Panc1 (cell line): ENCODE results near the gene LRGUK. TPM values are rescaled to one million over a fixed set of nuclear protein-coding genes. Genes with fewer than 3 reads are reported as not detected.

Experiments
- ATAC-seq: fragments of 200-7000 bp; cut with Tn5 transposase; 2 replicates; pipeline ENCODE4 v1.9.1; 2020; ENCODE audit warnings: mild to moderate bottlenecking, moderate library complexity
- BruUV-seq: library from RNA; stranded (reverse); fragments of 400-500 nt; replicated peaks from 2 replicates; lab custom pipeline; 2021; lab: Mats Ljungman, UMichigan
- CTCF ChIA-PET: fragments of 300-600 bp; sonication (Branson Sonifier 250); formaldehyde crosslinking; loops from one replicate; lab custom pipeline; 2022; ENCODE audit warnings: antibody characterized with exemption; lab: Charles Lee
- POLR2A ChIA-PET: fragments of 300-600 bp; sonication (Branson Sonifier 250); formaldehyde crosslinking; loops from one replicate; lab custom pipeline; 2022; ENCODE audit warnings: antibody characterized with exemption; lab: Charles Lee
- DNase-seq: peaks from one replicate; pipeline ENCODE4 v3.0.0-alpha.2; 2010; ENCODE audit warnings: low read depth, low spot score
- H3K27ac ChIP-seq: 2 replicates; pipeline ENCODE4 v1.5.1; 2011; ENCODE audit warnings: mild to moderate bottlenecking, low read length, inconsistent platforms
- H3K27me3 ChIP-seq: fragments of 200-500 bp; sonication (Bioruptor generic); 2 replicates; pipeline ENCODE4 v1.6.0; 2014; ENCODE audit warnings: low read length, inconsistent platforms; ENCODE audit not compliant: control insufficient read depth, insufficient read depth
- H3K36me3 ChIP-seq: fragments of 200-500 bp; sonication (Bioruptor generic); 2 replicates; pipeline ENCODE4 v1.5.1; 2014; ENCODE audit warnings: inconsistent platforms, mild to moderate bottlenecking, low read length, moderate library complexity; ENCODE audit not compliant: control insufficient read depth, insufficient read depth
- H3K4me1 ChIP-seq: 2 replicates; pipeline ENCODE4 v1.5.1; 2011; ENCODE audit warnings: inconsistent platforms, mild to moderate bottlenecking, low read length, moderate library complexity; ENCODE audit not compliant: control insufficient read depth, insufficient read depth
- H3K4me3 ChIP-seq, 2 experiments: 2 replicates each; pipeline ENCODE4 v1.5.1; 2011 to 2012; ENCODE audit warnings: low read depth in 2 of 2, low read length in 2 of 2, mild to moderate bottlenecking in 2 of 2, inconsistent platforms in 1 of 2, moderate library complexity in 1 of 2
- H3K9me3 ChIP-seq: fragments of 200-500 bp; sonication (Bioruptor generic); 2 replicates; pipeline ENCODE4 v1.5.1; 2014; ENCODE audit warnings: low read depth, mild to moderate bottlenecking, inconsistent platforms, low read length, moderate library complexity; ENCODE audit not compliant: control insufficient read depth, insufficient read depth
- POLR2AphosphoS5 ChIP-seq: IDR thresholded peaks from 2 replicates; pipeline ENCODE4 v1.6.1; 2012; ENCODE audit warnings: mild to moderate bottlenecking, low read depth, low read length, moderate library complexity
- SIN3A ChIP-seq: IDR thresholded peaks from 2 replicates; pipeline ENCODE4 v1.6.1; 2012; ENCODE audit warnings: low read depth, mild to moderate bottlenecking, low read length, moderate library complexity, borderline replicate concordance; ENCODE audit not compliant: insufficient read depth
- TCF7L2 ChIP-seq: IDR thresholded peaks from 2 replicates; pipeline ENCODE4 v1.6.1; 2011; ENCODE audit warnings: mild to moderate bottlenecking, low read depth, low read length, inconsistent platforms
- in situ Hi-C: cut with HindIII; loops from 2 replicates; pipeline ENCODE4 v1.10.0; 2016; ENCODE audit warnings: low sequenced_read_pairs, low pct_unique_long_range_greater_than_20kb
- intact Hi-C: fragments of 100-400 bp; cut with micrococcal nuclease; formaldehyde crosslinking; loops from one replicate; pipeline ENCODE4 v1.10.0; 2022; ENCODE audit not compliant: unreplicated experiment
- total RNA-seq: library from RNA; stranded (reverse); gene quantifications from one replicate; pipeline ENCODE4 v1.2.1, GENCODE V29; 2021; ENCODE audit not compliant: unreplicated experiment
- TF ChIP-seq, protein P1 (sequence below): fragments of 450-650 bp; IDR thresholded peaks from 2 replicates; pipeline ENCODE4 v1.5.1; 2017; ENCODE audit warnings: mild to moderate bottlenecking
- TF ChIP-seq, protein P2 (sequence below), 2 experiments: IDR thresholded peaks; 2 replicates each; pipeline ENCODE4 v1.6.1; 2011 to 2012; ENCODE audit warnings: low read depth in 2 of 2, control low read depth in 1 of 2, low read length in 1 of 2, mild to moderate bottlenecking in 1 of 2, moderate library complexity in 1 of 2; ENCODE audit not compliant: insufficient read depth in 1 of 2

The LRGUK gene
- total RNA-seq, 1 experiment from 2014 or later = 0.23 TPM

GRCh38 chr7:134278502-134279153, 151.5 kb downstream of the LRGUK start:
- H3K27me3 ChIP-seq = peaks cover 2% of the 10 kb centered on the region
- in situ Hi-C loops (no loop called here), intact Hi-C loops (no loop called here)
- no peaks in the 10 kb centered on the region for H3K9me3 ChIP-seq
- H3K4me1 ChIP-seq = no peaks in the 10 kb centered on the region
- DNase-seq = no peak
- H3K4me3 ChIP-seq = no peak overlapping the region
- POLR2A ChIA-PET = no interaction called here
- H3K27ac ChIP-seq = no peak overlapping the region
- H3K36me3 ChIP-seq = no peaks in the 10 kb centered on the region
- ATAC-seq = no peak
- no TSS peak for BruUV-seq
- CTCF ChIA-PET = no interaction called here
- TF ChIP-seq, protein P1, sequence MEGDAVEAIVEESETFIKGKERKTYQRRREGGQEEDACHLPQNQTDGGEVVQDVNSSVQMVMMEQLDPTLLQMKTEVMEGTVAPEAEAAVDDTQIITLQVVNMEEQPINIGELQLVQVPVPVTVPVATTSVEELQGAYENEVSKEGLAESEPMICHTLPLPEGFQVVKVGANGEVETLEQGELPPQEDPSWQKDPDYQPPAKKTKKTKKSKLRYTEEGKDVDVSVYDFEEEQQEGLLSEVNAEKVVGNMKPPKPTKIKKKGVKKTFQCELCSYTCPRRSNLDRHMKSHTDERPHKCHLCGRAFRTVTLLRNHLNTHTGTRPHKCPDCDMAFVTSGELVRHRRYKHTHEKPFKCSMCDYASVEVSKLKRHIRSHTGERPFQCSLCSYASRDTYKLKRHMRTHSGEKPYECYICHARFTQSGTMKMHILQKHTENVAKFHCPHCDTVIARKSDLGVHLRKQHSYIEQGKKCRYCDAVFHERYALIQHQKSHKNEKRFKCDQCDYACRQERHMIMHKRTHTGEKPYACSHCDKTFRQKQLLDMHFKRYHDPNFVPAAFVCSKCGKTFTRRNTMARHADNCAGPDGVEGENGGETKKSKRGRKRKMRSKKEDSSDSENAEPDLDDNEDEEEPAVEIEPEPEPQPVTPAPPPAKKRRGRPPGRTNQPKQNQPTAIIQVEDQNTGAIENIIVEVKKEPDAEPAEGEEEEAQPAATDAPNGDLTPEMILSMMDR = no peak
- no peak for TF ChIP-seq POLR2AphosphoS5
- TF ChIP-seq, protein P2, sequence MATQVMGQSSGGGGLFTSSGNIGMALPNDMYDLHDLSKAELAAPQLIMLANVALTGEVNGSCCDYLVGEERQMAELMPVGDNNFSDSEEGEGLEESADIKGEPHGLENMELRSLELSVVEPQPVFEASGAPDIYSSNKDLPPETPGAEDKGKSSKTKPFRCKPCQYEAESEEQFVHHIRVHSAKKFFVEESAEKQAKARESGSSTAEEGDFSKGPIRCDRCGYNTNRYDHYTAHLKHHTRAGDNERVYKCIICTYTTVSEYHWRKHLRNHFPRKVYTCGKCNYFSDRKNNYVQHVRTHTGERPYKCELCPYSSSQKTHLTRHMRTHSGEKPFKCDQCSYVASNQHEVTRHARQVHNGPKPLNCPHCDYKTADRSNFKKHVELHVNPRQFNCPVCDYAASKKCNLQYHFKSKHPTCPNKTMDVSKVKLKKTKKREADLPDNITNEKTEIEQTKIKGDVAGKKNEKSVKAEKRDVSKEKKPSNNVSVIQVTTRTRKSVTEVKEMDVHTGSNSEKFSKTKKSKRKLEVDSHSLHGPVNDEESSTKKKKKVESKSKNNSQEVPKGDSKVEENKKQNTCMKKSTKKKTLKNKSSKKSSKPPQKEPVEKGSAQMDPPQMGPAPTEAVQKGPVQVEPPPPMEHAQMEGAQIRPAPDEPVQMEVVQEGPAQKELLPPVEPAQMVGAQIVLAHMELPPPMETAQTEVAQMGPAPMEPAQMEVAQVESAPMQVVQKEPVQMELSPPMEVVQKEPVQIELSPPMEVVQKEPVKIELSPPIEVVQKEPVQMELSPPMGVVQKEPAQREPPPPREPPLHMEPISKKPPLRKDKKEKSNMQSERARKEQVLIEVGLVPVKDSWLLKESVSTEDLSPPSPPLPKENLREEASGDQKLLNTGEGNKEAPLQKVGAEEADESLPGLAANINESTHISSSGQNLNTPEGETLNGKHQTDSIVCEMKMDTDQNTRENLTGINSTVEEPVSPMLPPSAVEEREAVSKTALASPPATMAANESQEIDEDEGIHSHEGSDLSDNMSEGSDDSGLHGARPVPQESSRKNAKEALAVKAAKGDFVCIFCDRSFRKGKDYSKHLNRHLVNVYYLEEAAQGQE (IDR thresholded peaks at IDR 0.05; ENCODE audit: insufficient read depth in 1 of 2, low read depth in 2 of 2, low read length in 1 of 2) = no peak
- TF ChIP-seq TCF7L2 = no peak
- no peak for TF ChIP-seq SIN3A

DNA sequence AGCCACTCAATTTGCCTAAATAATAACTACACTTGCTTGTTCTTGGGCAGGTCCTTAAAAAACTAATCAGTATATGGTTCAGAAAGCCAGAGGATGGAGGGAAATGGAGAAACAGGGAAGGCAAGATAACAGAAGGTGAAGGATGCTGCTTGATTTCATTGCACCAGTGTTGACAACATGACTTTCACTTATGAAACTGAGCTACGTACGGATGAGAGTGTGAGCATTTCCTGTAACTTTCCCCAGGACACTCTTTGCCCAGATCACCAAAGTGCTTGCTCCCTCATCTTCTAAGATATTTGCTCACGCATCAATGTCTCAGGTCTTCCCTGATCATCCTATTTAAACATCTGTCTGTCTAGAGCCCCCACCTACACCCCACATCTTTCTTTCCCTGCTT, 152.2 kb downstream of the LRGUK start:
- POLR2A ChIA-PET = no interaction called here
- H3K36me3 ChIP-seq = no peaks in the 10 kb centered on the region
- DNase-seq (no peak), ATAC-seq (no peak)
- no peaks in the 10 kb centered on the region for H3K4me1 ChIP-seq
- CTCF ChIA-PET = no interaction called here
- in situ Hi-C loops (no loop called here), intact Hi-C loops (no loop called here)
- H3K4me3 ChIP-seq = no peak overlapping the region
- no peak for TF ChIP-seq TCF7L2
- TF ChIP-seq POLR2AphosphoS5 = no peak
- TF ChIP-seq, protein P2 (IDR thresholded peaks at IDR 0.05; ENCODE audit: insufficient read depth in 1 of 2, low read depth in 2 of 2, low read length in 1 of 2) = no peak
- TF ChIP-seq SIN3A = no peak
- TF ChIP-seq, protein P1 = no peak
- no peaks in the 10 kb centered on the region for H3K9me3 ChIP-seq
- peaks cover 8% of the 10 kb centered on the region for H3K27me3 ChIP-seq
- no TSS peak for BruUV-seq
- H3K27ac ChIP-seq = no peak overlapping the region
